Measurements from ENCODE around the gene NRDC.
A peak's percentile ranks its signal among the peaks of the same experiment; 100 is the strongest.

Gene NRDC, protein sequence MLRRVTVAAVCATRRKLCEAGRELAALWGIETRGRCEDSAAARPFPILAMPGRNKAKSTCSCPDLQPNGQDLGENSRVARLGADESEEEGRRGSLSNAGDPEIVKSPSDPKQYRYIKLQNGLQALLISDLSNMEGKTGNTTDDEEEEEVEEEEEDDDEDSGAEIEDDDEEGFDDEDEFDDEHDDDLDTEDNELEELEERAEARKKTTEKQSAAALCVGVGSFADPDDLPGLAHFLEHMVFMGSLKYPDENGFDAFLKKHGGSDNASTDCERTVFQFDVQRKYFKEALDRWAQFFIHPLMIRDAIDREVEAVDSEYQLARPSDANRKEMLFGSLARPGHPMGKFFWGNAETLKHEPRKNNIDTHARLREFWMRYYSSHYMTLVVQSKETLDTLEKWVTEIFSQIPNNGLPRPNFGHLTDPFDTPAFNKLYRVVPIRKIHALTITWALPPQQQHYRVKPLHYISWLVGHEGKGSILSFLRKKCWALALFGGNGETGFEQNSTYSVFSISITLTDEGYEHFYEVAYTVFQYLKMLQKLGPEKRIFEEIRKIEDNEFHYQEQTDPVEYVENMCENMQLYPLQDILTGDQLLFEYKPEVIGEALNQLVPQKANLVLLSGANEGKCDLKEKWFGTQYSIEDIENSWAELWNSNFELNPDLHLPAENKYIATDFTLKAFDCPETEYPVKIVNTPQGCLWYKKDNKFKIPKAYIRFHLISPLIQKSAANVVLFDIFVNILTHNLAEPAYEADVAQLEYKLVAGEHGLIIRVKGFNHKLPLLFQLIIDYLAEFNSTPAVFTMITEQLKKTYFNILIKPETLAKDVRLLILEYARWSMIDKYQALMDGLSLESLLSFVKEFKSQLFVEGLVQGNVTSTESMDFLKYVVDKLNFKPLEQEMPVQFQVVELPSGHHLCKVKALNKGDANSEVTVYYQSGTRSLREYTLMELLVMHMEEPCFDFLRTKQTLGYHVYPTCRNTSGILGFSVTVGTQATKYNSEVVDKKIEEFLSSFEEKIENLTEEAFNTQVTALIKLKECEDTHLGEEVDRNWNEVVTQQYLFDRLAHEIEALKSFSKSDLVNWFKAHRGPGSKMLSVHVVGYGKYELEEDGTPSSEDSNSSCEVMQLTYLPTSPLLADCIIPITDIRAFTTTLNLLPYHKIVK

DNA sequence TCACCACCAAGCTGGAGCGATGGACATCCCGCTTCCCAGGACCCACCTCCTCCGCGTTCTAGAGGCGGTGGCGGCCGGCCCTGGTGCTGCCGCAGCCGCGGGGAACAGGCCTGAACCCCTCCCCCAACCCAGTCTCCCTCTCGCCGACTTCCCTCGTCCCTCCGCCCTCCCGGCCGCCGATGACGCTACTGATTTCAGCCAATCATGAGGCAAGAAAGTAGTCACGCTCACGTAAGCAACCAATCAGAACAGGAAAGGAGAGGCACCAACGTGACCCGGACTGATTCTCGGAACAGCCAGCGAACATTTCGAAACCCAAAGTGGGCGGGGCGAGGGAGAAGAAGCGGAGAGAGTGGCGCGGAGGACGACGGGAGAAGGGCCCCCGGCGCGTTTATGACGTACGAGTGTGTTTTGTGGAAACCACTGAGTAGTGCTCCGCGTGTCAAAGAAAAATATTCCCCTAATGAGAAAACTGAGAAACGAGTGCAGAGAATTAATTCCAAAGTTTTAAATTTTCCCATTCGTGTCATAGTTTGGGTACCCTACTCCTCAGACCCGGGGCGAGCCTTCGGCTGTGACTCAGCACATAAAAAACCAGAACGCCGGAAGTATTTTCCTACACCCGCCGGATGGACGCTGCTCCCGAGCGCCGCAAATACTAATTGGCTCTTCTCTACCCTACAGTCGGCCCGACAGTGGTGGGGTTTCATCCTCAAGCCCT is at the start of gene NRDC:
TSS of gene NRDC (minus strand) at position 112 of the 721 bp plus-strand sequence. CDS start 112 bp downstream, outside the sequence.
- DNase-seq, result peak; percentile 99

DNA sequence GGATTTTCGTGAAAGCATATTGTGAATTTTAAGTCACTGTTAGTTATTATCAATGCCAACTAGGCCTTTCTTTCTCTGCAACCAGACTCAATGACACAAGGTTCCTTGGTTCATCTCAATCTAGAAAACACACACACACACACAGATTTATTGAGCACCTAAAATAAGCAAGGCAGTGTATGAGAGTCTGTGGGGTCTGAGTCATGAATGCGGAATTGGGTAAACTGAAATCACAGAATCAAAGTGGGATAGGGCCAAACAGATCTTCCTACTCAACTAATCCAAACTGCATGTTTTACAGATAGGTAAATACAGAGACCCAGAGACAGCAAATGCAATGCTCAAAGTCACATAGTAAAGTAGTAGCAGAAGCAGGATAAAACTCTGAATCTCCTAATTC is 48.5 kb upstream of the NRDC start:
- no peak for DNase-seq

DNA sequence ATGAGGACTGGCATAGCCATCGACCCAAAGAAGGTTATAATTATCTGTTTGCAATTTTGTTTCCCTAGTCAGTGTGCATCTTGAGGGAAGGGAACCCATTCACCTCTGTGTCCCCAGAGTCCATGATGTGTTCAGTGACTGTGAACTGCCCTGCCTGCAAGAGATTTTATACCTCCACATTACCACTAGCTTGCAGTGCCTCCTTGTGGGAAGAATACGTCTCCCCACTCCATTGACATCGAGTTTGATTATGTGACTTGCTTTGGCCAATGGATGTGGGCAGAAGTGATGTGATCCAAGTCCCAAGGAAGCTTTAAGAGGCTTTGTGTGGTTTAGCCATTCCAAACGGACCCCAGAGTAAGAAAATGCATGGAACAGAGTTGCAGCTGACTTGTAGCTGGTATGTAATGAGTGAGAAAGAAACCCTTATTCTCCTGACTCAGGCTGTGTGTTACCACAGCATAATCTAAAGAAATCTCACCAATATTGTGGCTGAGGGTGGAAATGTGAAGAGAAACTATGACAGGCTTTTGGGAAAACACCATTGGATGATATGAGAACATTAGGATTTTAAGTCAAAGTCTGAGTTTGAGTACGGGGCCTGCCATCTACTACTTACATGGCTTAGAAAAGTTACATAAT is 47.8 kb upstream of the NRDC start:
- DNase-seq, result no peak

DNA sequence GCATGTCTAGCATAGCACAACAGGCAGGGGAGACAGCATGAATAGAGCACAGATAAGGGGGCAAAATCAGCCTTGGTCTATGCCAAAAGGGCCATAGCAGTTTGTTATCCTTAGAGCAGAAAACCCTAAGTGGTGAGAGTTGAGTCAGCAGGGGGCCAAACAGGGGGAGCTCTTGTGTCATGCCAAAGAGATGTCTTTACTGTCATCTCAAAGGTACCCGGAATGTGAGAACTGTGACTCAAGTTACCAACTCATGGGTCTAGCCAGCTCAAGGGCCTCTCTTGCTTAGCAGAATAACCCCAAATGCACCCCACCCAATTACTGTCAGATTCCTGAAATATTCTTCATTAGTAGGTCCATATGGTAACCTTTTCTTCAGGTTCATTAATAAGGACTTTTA is 45.9 kb upstream of the NRDC start:
- DNase-seq, result no peak

DNA sequence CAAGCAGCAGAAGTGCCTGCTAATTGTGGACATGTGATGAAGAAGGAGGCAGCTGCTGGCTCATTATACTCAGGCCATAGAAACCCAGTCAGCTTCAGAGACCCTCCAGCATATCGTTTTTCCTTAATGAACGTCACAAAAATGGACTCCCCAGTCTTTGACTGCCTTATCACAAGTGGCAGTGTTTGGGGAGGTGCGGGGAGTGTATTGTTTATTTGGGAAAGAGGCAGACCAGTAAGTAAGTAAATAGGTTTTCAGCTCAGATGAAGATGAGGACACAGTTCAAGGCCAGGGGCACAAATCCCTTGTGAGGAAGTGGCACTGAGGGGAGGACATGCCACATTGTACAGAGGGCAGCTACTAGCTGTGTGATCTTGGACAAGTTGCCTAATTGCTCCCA is 43.5 kb upstream of the NRDC start:
- DNase-seq, result no peak

DNA sequence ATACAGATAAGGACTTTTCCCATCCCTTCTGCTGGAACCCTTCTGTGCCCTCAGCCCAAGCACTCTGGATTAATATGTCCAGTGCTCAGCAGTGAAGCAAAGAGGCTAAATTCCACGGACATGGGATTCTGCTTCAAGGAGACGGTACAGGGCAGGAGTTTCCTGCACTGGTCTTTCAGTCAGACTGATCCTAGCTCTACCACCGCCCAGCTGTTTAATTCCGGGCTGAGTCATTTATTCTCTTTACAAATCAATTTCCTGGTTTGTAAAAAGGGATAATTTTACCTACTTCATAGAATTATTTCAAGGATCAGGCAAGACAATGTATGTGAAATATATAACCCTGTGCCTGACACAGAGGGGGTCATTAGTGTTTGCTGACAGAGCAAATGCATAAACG is 41.6 kb upstream of the NRDC start:
- DNase-seq, result no peak

DNA sequence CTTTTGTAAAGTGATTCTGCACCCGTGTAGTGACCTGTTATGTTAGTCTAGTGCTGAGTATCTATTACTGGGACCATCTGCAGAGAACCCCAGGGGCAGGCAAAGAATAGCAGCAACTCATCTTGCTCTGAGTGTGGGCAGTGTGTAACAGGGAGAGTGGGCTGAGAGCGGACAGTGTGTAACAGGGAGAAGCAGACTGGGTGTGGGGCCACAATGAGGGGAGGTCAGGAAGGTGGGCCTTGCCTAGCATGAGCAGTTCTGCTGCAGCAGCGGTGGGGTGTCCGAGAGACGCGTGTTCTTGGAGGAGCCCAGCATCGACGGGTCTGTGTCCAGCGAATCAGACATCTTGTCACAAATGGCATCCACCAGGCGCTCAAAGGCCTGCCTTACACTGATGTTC is 41.2 kb upstream of the NRDC start:
- DNase-seq, result no peak

DNA sequence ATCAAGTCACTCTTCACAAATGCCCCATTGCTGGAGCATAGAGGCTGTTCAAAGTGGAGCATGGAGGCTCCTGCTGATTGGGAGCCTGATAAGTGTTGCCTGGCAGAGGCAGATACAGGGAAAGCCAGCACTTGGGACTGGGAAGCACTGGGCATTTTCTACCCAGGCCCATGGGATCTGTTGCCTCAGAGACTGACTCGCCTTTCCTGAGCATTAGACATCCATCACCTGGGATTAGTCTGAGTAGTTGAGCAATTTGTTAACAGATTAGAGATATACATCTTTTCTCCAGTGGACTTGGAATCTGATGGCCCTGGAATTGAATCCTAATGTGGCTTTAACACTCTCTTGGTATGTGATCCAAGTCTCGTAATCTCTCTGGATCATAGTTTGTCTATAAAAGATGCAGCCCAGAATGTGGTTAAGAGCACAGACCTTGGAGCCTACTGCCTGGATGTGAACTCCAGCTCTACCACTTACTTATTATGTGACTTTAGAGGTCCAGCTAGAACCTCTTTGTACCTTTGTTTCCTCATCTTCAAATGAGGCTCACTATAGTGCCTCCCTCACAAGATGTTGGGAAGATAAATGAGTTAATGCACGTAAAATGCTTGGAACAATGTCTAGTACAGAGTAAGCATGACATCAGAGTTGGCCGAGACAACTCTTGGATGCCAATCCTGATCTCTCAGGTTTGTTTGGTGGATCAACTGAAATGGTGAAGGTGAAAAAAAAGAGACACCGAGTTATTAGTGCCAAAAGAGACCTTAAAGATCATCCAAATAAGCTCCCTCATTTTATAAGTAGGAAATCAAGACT is 38.3 kb upstream of the NRDC start:
- no peak for DNase-seq

DNA sequence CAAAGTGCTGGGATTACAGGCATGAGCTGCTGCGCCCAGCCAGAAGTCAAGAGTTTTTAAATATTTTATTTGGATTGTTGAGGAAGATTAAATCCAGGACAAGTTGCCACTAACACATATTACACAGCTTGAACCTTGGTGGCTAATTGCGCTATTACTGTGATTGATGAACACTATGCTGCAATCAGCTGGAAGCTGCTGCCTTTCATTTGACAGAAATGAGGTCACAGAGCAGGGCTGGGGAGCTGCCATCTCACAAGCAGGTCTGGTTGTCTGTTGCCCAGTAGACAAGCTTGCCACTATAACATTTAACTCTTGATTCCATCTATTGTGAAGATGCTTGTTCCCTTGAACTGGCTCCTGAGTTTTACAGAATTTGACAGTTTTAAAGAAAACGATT is 37.4 kb upstream of the NRDC start:
- no peak for DNase-seq

DNA sequence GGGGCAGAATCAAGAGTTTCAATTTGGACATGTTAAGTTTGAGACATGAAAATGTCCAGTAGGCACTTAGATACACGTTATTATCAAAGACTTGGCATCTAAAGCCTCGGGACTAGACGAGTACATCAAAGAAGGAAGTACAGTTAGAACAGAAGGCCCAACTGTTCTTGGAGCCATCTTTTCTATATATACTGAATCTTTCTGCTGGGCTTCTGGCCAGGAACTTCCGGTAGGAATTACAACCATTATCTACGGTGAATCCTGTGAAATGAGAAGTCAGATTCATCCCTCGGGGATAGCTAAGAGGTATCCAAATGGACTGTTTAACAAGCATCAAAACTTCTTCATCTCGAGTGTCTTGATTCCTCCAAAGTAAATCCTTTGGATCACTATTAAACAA is 34.4 kb upstream of the NRDC start:
- no peak for DNase-seq

DNA sequence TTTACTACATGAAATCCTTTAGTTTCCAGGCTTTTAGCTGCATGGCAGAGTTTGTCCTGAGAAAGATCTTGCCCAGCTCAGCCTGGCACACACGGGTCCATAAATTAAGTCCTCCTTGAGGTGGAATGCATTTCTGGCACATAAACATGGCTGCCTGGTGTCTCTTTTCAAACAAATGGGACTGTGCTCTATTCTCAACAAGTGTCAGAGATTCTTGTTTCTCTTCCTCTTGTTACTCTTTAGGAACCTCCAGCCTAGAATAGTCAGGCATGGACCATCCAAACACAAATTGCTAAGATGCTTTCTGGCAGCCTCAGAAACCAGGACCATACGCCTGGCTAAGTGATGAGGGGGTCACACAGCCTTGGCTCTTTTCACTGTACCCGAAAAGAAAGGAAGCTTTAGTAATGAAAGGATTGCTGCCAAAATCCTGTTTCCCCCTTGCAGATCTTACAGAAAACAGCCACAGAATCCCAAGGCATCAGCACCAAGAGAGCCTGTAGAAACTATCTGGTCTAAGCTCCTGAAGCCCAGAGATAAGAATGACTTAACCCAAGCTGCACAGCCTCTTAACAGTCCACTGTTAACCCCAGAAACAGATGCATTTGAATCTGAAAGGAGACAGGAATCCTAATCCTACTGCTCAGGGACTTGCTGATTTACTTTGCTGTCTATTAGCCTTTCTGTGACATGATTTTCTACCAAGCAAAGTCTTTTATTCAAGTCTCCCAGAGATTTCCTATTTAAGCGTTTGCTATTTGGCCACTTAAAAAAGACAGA is 31.9 kb upstream of the NRDC start:
- DNase-seq, result no peak

DNA sequence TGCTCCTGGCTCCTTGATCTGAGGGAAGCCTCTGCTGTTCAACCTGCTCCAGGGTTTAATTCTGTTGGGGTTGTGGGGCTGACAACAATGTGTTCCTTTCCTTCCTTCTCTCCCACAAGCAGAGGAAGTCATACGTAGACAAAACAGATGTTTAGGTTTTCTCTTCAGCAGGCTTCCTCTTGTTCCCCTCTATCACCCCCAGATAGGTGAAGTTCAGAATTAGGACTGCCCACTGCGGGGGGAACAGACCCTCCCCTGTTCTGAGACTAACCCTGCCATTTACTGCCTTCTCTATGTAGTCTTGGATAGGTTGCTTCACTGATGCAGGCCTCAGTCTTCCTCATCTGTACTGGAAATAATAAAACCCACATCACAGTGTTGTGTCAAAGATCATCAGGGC is 30.0 kb upstream of the NRDC start:
- no peak for DNase-seq

DNA sequence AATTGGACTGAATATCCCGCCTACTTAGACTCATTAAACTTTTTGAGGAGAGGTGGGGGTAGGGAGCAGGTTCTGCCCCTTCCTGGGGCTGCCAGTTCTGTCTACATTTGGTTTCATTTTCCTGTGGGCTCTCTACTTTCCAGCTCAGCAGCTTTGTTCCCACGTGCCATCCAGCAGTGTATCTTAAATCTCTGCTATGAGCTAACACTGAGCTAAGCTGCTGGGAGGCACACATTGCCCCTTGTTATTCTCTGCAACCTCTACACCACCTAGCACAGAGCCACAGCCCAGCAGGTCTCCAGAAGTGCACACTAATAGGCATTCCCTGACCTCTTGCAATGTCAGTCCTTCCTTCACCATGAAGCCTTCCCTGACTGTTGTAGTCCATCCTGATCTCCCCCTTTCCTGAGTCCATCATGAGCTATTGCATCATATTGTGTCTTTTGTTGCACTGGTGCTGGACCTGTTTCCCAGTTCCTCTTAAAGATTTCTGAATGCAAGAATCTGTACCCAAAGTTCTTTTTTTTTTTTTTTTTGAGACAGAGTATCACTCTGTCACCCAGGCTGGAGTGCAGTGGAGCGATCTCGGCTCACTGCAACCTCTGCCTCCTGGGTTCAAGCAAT is 28.7 kb upstream of the NRDC start:
- no peak for DNase-seq

DNA sequence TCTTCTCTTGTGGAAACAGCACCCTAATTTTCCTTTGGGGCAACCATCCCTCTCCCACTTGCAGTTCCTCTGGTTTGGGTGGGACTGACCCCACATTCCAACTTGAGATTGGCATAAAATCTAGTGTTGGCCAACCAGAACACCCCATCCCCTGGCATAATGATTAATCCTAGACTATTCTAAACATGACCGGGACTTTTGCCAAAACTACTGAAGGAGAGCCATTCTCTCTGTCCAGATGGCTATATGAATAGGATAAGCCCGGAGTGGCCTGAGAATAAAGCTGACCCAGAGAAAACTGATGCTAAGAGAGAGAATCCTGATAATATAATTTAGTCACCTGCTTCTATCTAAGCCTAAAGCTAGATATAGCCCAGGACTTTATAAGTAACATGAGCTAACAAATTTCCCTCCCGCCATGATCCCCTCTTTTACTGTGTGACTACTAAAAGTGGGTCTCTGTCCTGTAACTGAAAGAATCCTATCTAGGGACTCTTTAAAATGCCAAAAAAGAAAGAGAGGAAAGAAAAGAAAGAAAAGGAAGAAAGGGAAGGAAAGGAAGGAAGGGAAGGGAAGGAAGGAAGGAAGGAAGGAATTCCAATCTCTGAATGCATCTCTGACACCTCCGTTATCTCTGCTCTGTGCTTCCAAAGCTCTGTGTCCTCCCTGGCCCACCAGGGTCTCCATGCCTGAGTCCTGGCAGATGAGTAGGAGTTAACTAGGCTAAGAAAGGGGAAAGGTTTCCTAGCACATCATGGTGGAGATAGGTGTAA is 28.0 kb upstream of the NRDC start:
- no peak for DNase-seq

DNA sequence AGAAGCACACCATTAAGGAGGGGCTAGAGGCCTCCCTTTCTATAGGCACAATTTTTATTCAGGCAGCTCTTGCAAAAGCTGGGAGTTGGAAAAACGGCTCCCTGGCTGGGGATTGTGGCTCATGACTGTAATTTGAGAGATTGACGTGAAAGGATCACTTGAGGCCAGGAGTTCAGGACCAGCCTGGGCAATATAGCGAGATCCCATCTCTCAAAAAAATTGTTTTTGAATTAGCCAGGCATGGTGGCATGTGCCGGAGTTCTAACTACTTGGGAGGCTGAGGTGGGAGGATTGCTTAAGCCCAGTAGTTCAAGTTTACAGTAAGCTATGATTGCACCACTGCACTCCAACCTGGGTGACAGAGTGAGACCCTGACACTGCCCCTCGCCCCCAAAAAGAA is 23.9 kb upstream of the NRDC start:
- no peak for DNase-seq

DNA sequence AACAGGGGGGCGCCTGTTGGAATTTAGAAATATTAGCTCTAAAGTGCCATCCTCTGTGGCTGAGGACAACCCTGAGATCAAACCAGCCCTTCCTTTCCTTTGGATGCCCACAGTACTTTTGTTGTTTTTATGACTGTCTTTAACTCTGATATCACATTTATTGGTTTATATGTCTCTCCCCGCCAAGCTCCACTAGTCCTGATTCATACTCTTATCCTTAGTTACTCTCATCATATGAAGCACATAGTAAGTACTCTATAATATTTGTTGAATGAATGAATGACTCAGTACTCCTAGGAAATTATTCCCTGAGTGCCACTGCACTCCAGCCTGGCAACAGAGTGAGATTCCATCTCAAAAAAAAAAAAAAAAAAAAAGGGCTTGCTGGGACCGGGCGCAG is 22.6 kb upstream of the NRDC start:
- DNase-seq, result no peak

DNA sequence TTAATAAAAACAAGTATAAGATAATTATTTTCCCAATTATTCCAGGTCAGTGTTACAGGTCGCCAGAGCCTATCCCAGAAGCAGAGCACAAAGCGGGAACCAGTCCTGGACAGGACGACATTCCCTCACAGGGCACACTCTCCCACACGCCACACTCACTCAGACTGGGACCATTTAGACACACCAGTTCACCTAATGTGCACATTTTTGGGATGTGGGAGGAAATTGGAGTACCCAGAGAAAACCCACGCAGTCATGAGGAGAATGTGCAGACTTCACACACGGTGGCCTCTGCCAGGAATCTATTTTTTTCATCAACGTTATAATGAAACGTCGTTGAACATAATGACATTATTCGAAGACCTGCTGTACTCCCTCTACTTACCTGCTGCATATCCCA is 20.5 kb upstream of the NRDC start:
- DNase-seq, result no peak

DNA sequence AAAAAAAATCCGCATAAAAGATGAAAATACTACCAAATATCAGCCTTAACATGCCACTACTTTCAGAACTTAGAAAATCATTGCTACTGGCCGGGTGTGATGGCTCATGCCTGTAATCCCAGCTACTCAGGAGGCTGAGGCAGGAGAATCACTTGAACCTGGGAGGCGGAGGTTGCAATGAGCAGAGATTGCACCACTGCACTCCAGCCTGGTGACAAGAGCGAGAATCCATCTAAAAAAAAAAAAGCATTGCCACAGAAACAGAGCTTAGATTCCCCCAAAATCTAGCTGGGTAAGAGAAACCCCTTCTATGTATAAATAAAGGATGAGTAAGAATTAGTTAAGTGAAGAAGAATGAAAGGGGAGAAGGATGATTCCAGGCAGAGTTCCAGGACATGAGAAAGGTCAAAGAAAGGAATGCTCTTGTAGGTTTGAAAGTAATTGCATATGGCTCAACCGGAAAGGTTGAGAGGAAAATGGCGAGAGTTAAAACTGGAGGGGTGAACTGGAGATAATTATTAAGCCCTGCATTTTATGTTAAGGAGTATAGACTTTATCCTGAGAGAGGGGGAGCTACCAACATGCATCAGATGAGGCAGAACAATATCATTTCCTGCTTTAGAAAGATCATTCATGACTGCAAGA is 19.7 kb upstream of the NRDC start:
- DNase-seq, result no peak

DNA sequence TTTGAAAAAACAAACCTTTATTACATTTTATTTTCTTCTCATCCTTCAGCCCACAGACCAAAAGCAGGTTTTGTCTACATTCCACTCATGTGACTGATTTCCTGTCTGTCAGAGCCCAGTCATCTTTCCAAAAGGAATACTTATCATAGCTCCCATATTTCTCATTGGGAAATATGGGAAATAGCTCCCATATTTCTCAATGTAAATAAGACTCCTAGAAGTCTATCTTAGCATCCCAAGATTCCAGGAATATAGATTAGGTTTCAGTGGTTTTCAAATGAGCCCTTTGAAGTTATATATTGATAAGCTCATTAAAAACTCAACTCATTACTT is 19.1 kb upstream of the NRDC start:
- no peak for DNase-seq

Data from stimulated activated CD4-positive, alpha-beta T cell treated with anti-CD3 and anti-CD28 coated beads, Interleukin-12 subunit alpha, Interleukin-12 subunit beta, amount 100 ng/mL, for 4 hours (primary cell).